SK-N-MC (cell line): Measurements from ENCODE around the gene CTNNA3.

Experiments used
- DNase-seq: peaks from one replicate; pipeline ENCODE4 v3.0.0-alpha.2; 2011; ENCODE audit warnings: low read depth, low spot score
- H3K27ac ChIP-seq: fragments of 200-600 bp; sonication (generic); 2 replicates; pipeline ENCODE4 v1.5.1; 2016; ENCODE audit warnings: mixed run types
- H3K36me3 ChIP-seq: fragments of 200-600 bp; sonication (generic); 2 replicates; pipeline ENCODE4 v1.6.1; 2017; ENCODE audit warnings: antibody characterized with exemption, low read length, mixed read lengths; ENCODE audit not compliant: insufficient read depth
- H3K4me3 ChIP-seq: fragments of 200-600 bp; sonication (generic); 2 replicates; pipeline ENCODE4 v1.5.1; 2016
- H3K9ac ChIP-seq: fragments of 200-600 bp; sonication (generic); 2 replicates; pipeline ENCODE4 v1.8.0; 2017; ENCODE audit warnings: mixed run types, mixed read lengths; ENCODE audit not compliant: insufficient read length
- H3K9me3 ChIP-seq: fragments of 200-600 bp; sonication (generic); 2 replicates; pipeline ENCODE4 v1.6.1; 2017; ENCODE audit warnings: low read depth, mild to moderate bottlenecking, antibody characterized with exemption, low read length, moderate library complexity, mixed read lengths
- EZH2 ChIP-seq: fragments of 200-600 bp; sonication (generic); IDR thresholded peaks from one replicate; pipeline ENCODE4 v1.6.1; 2017; ENCODE audit warnings: antibody characterized with exemption
- FOXP2 ChIP-seq: optimal IDR thresholded peaks from 2 replicates; pipeline ENCODE3; 2011; ENCODE audit warnings: mild to moderate bottlenecking, moderate library complexity; ENCODE audit not compliant: insufficient read depth; ENCODE audit errors: extremely low read length, control extremely low read depth
- POLR2AphosphoS5 ChIP-seq: IDR thresholded peaks from 2 replicates; pipeline ENCODE4 v1.6.1; 2012; ENCODE audit warnings: mild to moderate bottlenecking, low read depth, low read length, borderline replicate concordance

CTNNA3 gene

GRCh38 chr10:66934711-66935110 lies 761.3 kb downstream of the CTNNA3 start:
- Histone ChIP-seq H3K27ac (no peak overlapping the region), H3K9ac (no peak overlapping the region)

GRCh38 chr10:66931949-66932343 lies 764.0 kb downstream of the CTNNA3 start:
- Histone ChIP-seq H3K9ac (no peak overlapping the region), H3K36me3 (no peaks in the 10 kb centered on the region), H3K27ac (no peak overlapping the region), H3K4me3 (no peak overlapping the region), H3K9me3 (no peaks in the 10 kb centered on the region)
- no peak for TF ChIP-seq POLR2AphosphoS5
- TF ChIP-seq FOXP2: no peak
- TF ChIP-seq EZH2: no peak
- no peak for DNase-seq

More at GRCh38 chr10:66934711-66935110, 761.3 kb downstream of the CTNNA3 start:
- no peak for TF ChIP-seq EZH2
- no peak for TF ChIP-seq FOXP2
- TF ChIP-seq POLR2AphosphoS5: no peak
- Histone ChIP-seq H3K4me3 (no peak overlapping the region), H3K36me3 (no peaks in the 10 kb centered on the region), H3K9me3 (no peaks in the 10 kb centered on the region)
- DNase-seq: no peak

- Histone ChIP-seq H3K27ac (no peak overlapping the region), H3K4me3 (no peak overlapping the region), H3K36me3 (no peaks in the 10 kb centered on the region), H3K9ac (no peak overlapping the region), H3K9me3 (no peaks in the 10 kb centered on the region)
- TF ChIP-seq EZH2 (no peak), FOXP2 (no peak)
- peak; percentile 22 for DNase-seq
Measured at GRCh38 chr10:66931340-66931948, 764.6 kb downstream of the CTNNA3 start.

GRCh38 chr10:66929375-66929774 lies 766.6 kb downstream of the CTNNA3 start:
- Histone ChIP-seq H3K9ac (no peak overlapping the region), H3K9me3 (no peaks in the 10 kb centered on the region), H3K27ac (no peak overlapping the region), H3K36me3 (no peaks in the 10 kb centered on the region), H3K4me3 (no peak overlapping the region)
- DNase-seq: no peak
- TF ChIP-seq EZH2: no peak
- no peak for TF ChIP-seq FOXP2
- TF ChIP-seq POLR2AphosphoS5: no peak

- H3K4me3 ChIP-seq: no peak overlapping the region
Measured at GRCh38 chr10:66928776-66929175, 767.2 kb downstream of the CTNNA3 start.

GRCh38 chr10:66927971-66928770 lies 767.8 kb downstream of the CTNNA3 start:
- Histone ChIP-seq H3K9ac (no peak overlapping the region), H3K27ac (no peak overlapping the region), H3K4me3 (peak overlapping the region; percentile 28; the same call in 1 of the 2 replicates), H3K9me3 (no peaks in the 10 kb centered on the region), H3K36me3 (no peaks in the 10 kb centered on the region)
- no peak for DNase-seq
- TF ChIP-seq POLR2AphosphoS5 (no peak), FOXP2 (no peak), EZH2 (no peak)

More at GRCh38 chr10:66928776-66929175, 767.2 kb downstream of the CTNNA3 start:
- TF ChIP-seq POLR2AphosphoS5 (no peak), EZH2 (no peak), FOXP2 (no peak)
- DNase-seq: no peak
- Histone ChIP-seq H3K27ac (no peak overlapping the region), H3K9ac (no peak overlapping the region), H3K36me3 (no peaks in the 10 kb centered on the region), H3K9me3 (no peaks in the 10 kb centered on the region)

GRCh38 chr10:66927251-66927935 lies 768.6 kb downstream of the CTNNA3 start:
- TF ChIP-seq FOXP2 (no peak), POLR2AphosphoS5 (no peak), EZH2 (no peak)
- no peak for DNase-seq
- Histone ChIP-seq H3K36me3 (no peaks in the 10 kb centered on the region), H3K9me3 (no peaks in the 10 kb centered on the region), H3K4me3 (no peak overlapping the region), H3K9ac (no peak overlapping the region), H3K27ac (no peak overlapping the region)

GRCh38 chr10:66926841-66927240 lies 769.2 kb downstream of the CTNNA3 start:
- no peaks in the 10 kb centered on the region for H3K36me3 ChIP-seq
- no peak overlapping the region for H3K4me3 ChIP-seq
- no peak for DNase-seq
- H3K9ac ChIP-seq: no peak overlapping the region
- TF ChIP-seq FOXP2 (no peak), EZH2 (no peak), POLR2AphosphoS5 (no peak)
- H3K9me3 ChIP-seq: no peaks in the 10 kb centered on the region
- no peak overlapping the region for H3K27ac ChIP-seq
